ENCODE measurements around the gene GNG3. TPM values are rescaled to one million over a fixed set of nuclear protein-coding genes. Genes with fewer than 3 reads are reported as not detected.
A peak's percentile ranks its signal among the peaks of the same experiment; 100 is the strongest.
"Not testable (repeated sequence)": the region's sequence is repeated elsewhere in the genome, so short reads cannot be mapped to it uniquely, and the experiment has no call there.

The GNG3 gene
- total RNA-seq, 6 experiments from 2014 or later, result not detected

DNA sequence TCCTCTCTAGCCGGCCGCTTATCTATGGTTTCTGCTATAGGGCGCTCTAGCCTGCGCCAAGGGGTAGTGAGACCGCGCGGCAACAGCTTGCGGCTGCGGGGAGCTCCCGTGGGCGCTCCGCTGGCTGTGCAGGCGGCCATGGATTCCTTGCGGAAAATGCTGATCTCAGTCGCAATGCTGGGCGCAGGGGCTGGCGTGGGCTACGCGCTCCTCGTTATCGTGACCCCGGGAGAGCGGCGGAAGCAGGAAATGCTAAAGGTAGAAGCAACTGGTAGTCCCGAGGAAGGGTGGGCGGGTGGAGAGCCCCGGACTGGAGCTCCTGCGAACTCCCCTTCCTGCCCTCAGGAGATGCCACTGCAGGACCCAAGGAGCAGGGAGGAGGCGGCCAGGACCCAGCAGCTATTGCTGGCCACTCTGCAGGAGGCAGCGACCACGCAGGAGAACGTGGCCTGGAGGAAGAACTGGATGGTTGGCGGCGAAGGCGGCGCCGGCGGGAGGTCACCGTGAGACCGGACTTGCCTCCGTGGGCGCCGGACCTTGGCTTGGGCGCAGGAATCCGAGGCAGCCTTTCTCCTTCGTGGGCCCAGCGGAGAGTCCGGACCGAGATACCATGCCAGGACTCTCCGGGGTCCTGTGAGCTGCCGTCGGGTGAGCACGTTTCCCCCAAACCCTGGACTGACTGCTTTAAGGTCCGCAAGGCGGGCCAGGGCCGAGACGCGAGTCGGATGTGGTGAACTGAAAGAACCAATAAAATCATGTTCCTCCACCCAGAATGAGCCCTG lies 35.7 kb upstream of the GNG3 start, which contains the start of the genes LBHD1 and UQCC3:
Gene LBHD1, minus strand, starts transcription at position 660 of the 782 bp plus-strand sequence. CDS start 2,236 bp downstream, outside the sequence.
Gene UQCC3, plus strand, starts transcription at position 66 of the 782 bp plus-strand sequence. Its CDS starts 73 bp downstream, at position 139.
- peak; percentile 75 to 87 (median 82) for ATAC-seq
- TF ChIP-seq POLR2A (IDR thresholded peaks at IDR 0.05), result peak; percentile 67
- TF ChIP-seq, protein P1, sequence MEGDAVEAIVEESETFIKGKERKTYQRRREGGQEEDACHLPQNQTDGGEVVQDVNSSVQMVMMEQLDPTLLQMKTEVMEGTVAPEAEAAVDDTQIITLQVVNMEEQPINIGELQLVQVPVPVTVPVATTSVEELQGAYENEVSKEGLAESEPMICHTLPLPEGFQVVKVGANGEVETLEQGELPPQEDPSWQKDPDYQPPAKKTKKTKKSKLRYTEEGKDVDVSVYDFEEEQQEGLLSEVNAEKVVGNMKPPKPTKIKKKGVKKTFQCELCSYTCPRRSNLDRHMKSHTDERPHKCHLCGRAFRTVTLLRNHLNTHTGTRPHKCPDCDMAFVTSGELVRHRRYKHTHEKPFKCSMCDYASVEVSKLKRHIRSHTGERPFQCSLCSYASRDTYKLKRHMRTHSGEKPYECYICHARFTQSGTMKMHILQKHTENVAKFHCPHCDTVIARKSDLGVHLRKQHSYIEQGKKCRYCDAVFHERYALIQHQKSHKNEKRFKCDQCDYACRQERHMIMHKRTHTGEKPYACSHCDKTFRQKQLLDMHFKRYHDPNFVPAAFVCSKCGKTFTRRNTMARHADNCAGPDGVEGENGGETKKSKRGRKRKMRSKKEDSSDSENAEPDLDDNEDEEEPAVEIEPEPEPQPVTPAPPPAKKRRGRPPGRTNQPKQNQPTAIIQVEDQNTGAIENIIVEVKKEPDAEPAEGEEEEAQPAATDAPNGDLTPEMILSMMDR (IDR thresholded peaks at IDR 0.05), result no peak
- intact Hi-C loops (cut with DNase I), result loop anchor here in 1 of 2 donors (10.0 kb wide), 1 partner anchor 57 kb away; the partner anchor contains the start of genes EML3 and ROM1

GRCh38 chr11:62673196-62673525 lies 34.3 kb upstream of the GNG3 start:
- TF ChIP-seq, protein P1 (IDR thresholded peaks at IDR 0.05), result no peak
- TF ChIP-seq POLR2A (IDR thresholded peaks at IDR 0.05), result no peak
- WGBS (ENCODE audit: insufficient coverage, low coverage, low lambda C conversion rate, missing lambda C conversion rate), result 76% methylated on average over 2 of the region's 2 CpGs
- Histone ChIP-seq H3K9me3 (no peaks in the 10 kb centered on the region), H3K27ac (no peak overlapping the region), H3K27me3 (no peaks in the 10 kb centered on the region), H3K4me3 (no peak overlapping the region), H3K4me1 (peaks cover 0 to 50% (median 18%) of the 10 kb centered on the region in 4 donors), H3K36me3 (peaks cover 0 to 26% (median 0%) of the 10 kb centered on the region in 4 donors)
- intact Hi-C loops (cut with DNase I), result loop anchor here in 1 of 2 donors (10.0 kb wide), 1 partner anchor 58 kb away; the partner anchor contains the start of genes EML3 and ROM1
- ATAC-seq, result no peak
- DNase-seq, result no peak

More for the DNA sequence above, 35.7 kb upstream of the GNG3 start, which contains the start of the genes LBHD1 and UQCC3:
- H3K27me3 ChIP-seq, result no peaks in the 10 kb centered on the region
- no peaks in the 10 kb centered on the region for H3K9me3 ChIP-seq
- peaks cover 0 to 49% (median 15%) of the 10 kb centered on the region in 4 donors for H3K4me1 ChIP-seq
- H3K27ac ChIP-seq, result peak within 1 kb of the TSS; percentile 80 to 90 (median 87)
- peaks cover 0 to 21% (median 0%) of the 10 kb centered on the region in 4 donors for H3K36me3 ChIP-seq
- peak; percentile 76 to 85 (median 83) for DNase-seq
- 0% methylated on average over 26 of the region's 59 CpGs for WGBS (ENCODE audit: insufficient coverage, low coverage, low lambda C conversion rate, missing lambda C conversion rate)
- H3K4me3 ChIP-seq, result peak within 1 kb of the TSS; percentile 80 to 97 (median 95)

DNA sequence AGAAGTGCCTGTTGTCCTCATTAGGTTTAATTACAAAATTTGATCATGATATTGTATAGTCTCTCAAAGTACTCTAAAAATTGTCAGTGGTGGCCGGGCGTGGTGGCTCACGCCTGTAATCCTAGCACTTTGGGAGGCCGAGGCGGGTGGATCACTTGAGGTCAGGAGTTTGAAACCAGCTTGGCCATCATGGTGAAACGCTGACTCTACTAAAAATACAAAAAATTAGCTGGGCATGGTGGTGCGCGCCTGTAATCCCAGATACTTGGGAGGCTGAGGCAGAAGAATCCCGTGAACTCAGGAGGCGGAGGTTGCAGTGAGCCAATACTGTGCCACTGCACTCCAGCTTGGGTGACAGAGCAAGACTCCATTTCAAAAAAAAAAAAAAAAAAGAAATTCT lies 32.1 kb upstream of the GNG3 start:
- intact Hi-C loops (cut with DNase I), result loop anchor here in 1 of 2 donors (10.0 kb wide), 1 partner anchor 61 kb away; the partner anchor contains the start of genes EML3 and ROM1
- not testable (repeated sequence) for H3K27ac ChIP-seq, ATAC-seq, H3K27me3 ChIP-seq, DNase-seq, H3K4me3 ChIP-seq, H3K9me3 ChIP-seq
- Histone ChIP-seq H3K4me1 (peaks cover 0 to 37% (median 15%) of the 10 kb centered on the region in 4 donors), H3K36me3 (peaks cover 0 to 26% (median 0%) of the 10 kb centered on the region in 4 donors)
- WGBS (ENCODE audit: insufficient coverage, low coverage, low lambda C conversion rate, missing lambda C conversion rate), result 84% methylated on average over 9 of the region's 10 CpGs

DNA sequence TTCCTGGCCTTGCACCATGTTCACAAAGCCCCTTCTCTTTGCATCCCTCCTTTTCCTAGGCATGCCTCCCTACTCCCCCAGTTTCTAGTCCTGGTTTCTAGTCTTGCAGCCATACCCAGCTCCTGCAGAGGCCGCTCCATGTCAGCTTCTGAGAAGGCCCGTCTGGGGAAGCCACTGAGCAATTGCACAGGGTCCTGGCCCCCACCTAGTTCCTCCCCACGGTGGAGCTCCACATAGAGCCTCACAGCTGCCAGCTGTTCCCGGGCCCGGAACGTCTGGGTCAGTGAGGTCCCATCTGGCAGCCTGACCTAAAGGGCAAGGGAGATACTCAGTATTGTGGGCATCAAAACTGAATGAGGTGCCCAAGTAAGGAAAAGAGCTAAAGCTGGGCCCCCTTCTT lies 30.8 kb upstream of the GNG3 start:
- H3K36me3 ChIP-seq, result peaks cover 0 to 26% (median 0%) of the 10 kb centered on the region in 4 donors
- H3K27me3 ChIP-seq, result no peaks in the 10 kb centered on the region
- peaks cover 0 to 32% (median 13%) of the 10 kb centered on the region in 4 donors for H3K4me1 ChIP-seq
- no peak for TF ChIP-seq POLR2A (IDR thresholded peaks at IDR 0.05)
- TF ChIP-seq, protein P1 (IDR thresholded peaks at IDR 0.05), result no peak
- no peak overlapping the region for H3K4me3 ChIP-seq
- WGBS (ENCODE audit: insufficient coverage, low coverage, low lambda C conversion rate, missing lambda C conversion rate), result 28% methylated on average over 5 of the region's 6 CpGs
- ATAC-seq, result no peak
- intact Hi-C loops (cut with DNase I), result loop anchor here in 1 of 2 donors (10.0 kb wide), 1 partner anchor 62 kb away; the partner anchor contains the start of genes EML3 and ROM1
- H3K27ac ChIP-seq, result no peak overlapping the region
- no peak for DNase-seq
- H3K9me3 ChIP-seq, result no peaks in the 10 kb centered on the region
